GM18502 (cell line): ENCODE measurements around the gene AVPR2.

Experiments
- ATAC-seq: cut with Tn5 transposase; IDR thresholded peaks from one replicate; pipeline ENCODE4 v1.9.1; 2021; ENCODE audit warnings: mild to moderate bottlenecking; ENCODE audit not compliant: unreplicated experiment, poor library complexity

AVPR2 gene

DNA sequence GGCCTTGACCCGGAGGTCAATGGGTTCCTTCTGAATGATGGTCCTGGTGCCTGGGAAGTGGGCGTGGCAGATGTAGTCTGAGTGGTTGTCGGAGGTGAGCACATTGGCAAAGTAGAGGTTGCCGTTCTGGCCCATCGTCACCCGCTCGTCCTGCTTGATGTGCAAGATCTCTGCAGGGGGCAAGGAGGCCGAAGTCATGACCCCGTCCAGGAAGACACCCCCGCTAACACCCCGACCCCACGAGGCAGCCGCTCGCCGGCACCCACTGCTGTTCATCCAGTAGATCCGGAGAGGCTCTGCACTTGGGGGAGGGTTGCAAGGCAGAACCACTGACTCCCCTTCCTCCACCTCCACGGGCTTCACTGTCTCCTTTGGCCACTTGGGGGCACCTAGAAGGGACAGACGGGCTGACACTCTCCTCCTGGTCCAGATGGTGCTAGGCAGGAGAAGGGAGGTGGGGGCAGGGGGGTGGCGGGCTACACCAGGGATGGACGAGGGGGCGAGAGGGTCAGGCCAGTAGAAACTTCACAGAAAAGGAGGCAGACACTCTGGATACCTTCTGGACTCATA lies 33.6 kb upstream of the AVPR2 start:
- no peak for ATAC-seq

DNA sequence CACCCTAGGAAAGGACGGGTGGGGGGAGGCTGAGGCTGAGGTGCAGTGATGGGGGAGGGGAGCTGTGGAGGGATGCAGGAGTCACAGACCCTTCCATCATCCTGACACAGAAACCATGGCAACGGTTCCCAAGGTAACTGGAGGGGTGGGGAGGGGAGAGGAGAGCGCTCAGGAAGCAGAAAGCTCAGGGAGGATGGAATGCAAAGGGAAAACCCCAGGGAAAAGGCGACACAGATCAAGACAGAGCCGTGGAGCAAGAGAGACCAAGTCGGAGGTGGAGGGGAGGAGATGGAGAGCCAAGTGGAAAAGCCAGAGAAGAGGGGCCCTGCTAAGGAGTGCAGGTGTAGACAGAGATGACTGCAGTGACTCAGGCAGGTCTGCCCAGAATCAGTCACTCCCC lies 33.0 kb upstream of the AVPR2 start:
- ATAC-seq: no peak

GRCh38 chrX:153871946-153872878 lies 32.3 kb upstream of the AVPR2 start:
- ATAC-seq: no peak

- ATAC-seq: no peak
Observed at GRCh38 chrX:153873282-153874084, 31.0 kb upstream of the AVPR2 start.

- no peak for ATAC-seq
Observed at GRCh38 chrX:153874085-153874365, 30.4 kb upstream of the AVPR2 start.

DNA sequence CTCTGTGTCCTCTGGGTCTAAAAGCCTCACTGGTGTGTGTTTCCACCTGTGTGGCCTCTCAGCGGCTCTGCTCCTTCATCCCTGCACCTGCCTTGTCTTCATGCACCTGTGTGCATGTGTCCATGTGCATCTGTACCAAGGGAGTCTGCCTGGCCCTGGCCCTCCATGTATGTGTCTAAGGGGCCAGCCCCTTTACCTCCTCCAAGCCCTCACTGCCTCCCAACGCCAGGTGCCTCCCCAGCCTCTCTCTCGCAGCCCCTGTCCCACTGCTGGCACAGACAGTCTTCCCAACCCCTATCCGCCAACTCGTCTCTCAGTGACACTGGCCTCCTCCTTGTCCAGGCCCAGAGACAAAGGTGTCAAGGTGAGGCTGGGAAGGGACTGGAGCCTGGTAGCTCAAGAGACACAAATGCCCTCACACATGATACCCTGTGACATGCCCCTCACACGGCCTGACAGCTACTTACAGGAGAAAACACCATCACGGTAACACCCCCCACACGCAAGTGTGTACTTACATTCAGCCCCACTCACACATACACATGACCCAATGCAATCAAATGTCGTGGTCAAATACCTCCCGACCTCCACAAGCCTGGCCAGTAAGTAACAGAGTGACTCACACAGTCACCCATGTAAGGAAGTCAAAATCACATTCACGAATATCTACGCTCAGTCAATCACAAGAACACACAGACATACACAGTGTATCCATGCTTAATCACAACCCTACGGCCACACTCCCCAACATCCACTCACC lies 29.9 kb upstream of the AVPR2 start:
- ATAC-seq: no peak

GRCh38 chrX:153875391-153876111 lies 28.9 kb upstream of the AVPR2 start:
- no peak for ATAC-seq

DNA sequence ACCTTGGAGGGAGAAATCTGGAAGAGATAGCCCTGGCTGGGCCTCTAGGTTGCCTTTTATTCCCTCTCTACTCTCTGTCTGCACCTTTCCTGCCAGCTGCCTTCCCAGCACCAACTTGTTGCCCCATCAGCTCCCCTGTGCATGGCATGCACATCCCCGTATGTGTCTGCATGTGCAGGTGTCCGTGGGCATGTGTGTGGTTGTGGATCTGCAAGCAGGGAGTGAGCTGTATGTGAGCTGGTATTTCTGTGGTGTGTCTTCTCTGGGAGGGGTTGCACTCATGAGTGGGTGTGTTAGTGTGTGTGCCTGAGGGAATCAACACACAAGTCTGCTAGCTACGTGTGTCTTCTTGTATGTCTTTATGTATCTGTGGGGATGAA lies 28.4 kb upstream of the AVPR2 start:
- no peak for ATAC-seq

GRCh38 chrX:153877571-153878261 lies 26.8 kb upstream of the AVPR2 start:
- no peak for ATAC-seq

- no peak for ATAC-seq
Observed at GRCh38 chrX:153878345-153878744, 26.1 kb upstream of the AVPR2 start.

- no peak for ATAC-seq
Observed at GRCh38 chrX:153878969-153879653, 25.4 kb upstream of the AVPR2 start.

DNA sequence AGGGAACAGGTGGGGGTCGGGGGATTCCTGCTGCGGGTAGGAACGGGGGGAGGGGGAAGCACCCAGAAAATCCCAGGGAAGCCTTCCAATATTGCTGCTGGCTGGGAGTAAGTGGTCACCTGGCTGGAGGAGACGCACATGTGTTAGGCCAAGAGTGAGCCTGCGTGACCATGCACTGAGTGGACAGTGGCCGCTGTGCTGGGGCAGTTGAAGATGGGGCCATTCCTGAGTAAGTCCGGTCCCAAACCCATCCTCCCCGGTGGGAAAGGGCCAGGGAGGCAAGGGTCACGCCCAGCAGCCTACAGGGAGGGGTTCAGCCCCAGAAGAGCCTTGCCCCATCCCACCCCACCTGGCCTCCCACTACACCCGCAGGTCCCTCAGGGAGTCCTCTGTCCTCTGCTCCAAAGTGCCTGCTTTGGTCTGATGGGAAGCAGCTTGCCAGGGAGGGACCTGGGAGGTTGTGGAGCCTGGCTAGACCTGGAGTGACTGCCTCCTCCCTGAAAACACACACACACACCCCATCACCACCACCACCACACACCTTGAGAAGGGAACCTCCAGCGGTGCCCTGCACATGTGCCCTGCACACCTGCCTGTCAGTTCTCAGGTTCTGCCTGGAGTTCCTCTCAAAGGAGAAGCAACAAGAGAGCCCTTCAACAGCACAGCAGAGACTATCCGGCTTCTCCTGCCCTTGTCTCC lies 24.6 kb upstream of the AVPR2 start:
- ATAC-seq: no peak

- no peak for ATAC-seq
Observed at GRCh38 chrX:153880440-153880815, 24.0 kb upstream of the AVPR2 start.

- ATAC-seq: no peak
Observed at GRCh38 chrX:153881281-153881680, 23.2 kb upstream of the AVPR2 start.

DNA sequence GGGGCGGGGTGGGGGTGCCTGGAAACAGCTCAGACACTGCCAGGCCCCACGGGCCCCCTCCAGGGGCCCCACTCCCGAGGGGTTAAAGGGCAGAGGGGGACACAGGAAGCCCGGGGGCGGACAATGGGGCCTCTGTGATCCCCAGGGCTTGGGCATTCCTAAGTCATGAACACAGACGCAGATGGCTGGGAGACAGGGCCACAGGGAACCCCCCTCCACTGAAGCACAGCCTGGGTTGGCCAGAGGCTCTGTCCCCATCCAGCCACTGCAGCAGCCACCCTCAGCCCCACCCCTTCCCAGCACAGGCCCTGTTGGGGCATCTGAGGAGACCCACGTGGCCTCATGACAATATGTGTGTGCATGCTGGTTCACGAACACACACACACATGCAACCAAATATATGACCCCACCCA lies 22.4 kb upstream of the AVPR2 start:
- ATAC-seq: no peak

DNA sequence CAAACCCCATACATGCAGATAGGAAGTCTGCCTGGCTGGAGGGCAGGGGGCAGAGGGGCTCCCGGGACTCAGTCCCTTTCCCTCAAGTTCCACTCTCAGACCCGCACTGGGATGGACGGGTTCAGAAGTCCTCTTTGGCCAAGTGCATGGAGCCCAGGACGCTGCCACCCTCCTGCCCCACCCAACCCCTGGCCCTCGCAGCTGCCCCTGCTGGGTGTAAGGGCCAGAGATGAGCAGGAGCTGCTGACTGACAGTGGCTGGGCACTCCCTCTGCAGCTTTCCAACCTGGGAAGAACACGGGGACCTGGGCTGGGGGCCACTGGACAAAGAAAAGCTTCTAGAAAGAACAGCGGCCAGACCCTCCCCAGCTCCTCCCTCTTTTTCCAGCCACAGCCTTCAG lies 21.9 kb upstream of the AVPR2 start:
- ATAC-seq: no peak

GRCh38 chrX:153883163-153883843 lies 21.2 kb upstream of the AVPR2 start:
- no peak for ATAC-seq

- ATAC-seq: no peak
Observed at GRCh38 chrX:153884136-153884535, 20.3 kb upstream of the AVPR2 start.
